Neural crest cell (in vitro differentiated cells): ENCODE data around the gene AAK1. TPM values are rescaled to one million over a fixed set of nuclear protein-coding genes. Genes with fewer than 3 reads are reported as not detected.

Experiments
- DNase-seq: peaks from one replicate; pipeline ENCODE4 v3.0.0; 2021; ENCODE audit warnings: low read depth, mixed read lengths, low spot score
- H3K27ac Mint-ChIP-seq: one replicate; pipeline ENCODE4 v1.8.0; 2021; ENCODE audit warnings: mild to moderate bottlenecking, mixed read lengths; ENCODE audit not compliant: unreplicated experiment
- H3K27me3 Mint-ChIP-seq: 2 replicates; pipeline ENCODE4 v1.8.0; 2021; ENCODE audit warnings: low read depth, mild to moderate bottlenecking, mixed read lengths
- H3K36me3 Mint-ChIP-seq: 2 replicates; pipeline ENCODE4 v1.8.0; 2021; ENCODE audit warnings: low read depth, mild to moderate bottlenecking, mixed read lengths
- H3K4me1 Mint-ChIP-seq: 2 replicates; pipeline ENCODE4 v1.8.0; 2021; ENCODE audit warnings: mixed read lengths
- H3K4me3 Mint-ChIP-seq: one replicate; pipeline ENCODE4 v1.8.0; 2021; ENCODE audit warnings: mild to moderate bottlenecking, mixed read lengths
- H3K9me3 Mint-ChIP-seq: 2 replicates; pipeline ENCODE4 v1.8.0; 2021; ENCODE audit warnings: mixed read lengths
- CTCF ChIP-seq: fragments of 200-600 bp; sonication (generic); conservative IDR thresholded peaks from 2 replicates; pipeline ENCODE4 v1.5.0; 2021; ENCODE audit warnings: antibody characterized with exemption, mild to moderate bottlenecking
- total RNA-seq: library from RNA; stranded (reverse); gene quantifications from 2 replicates; pipeline ENCODE4 v1.2.1, GENCODE V29; 2021

Gene AAK1
- total RNA-seq, 1 donor from 2014 or later = 38.8 TPM

DNA sequence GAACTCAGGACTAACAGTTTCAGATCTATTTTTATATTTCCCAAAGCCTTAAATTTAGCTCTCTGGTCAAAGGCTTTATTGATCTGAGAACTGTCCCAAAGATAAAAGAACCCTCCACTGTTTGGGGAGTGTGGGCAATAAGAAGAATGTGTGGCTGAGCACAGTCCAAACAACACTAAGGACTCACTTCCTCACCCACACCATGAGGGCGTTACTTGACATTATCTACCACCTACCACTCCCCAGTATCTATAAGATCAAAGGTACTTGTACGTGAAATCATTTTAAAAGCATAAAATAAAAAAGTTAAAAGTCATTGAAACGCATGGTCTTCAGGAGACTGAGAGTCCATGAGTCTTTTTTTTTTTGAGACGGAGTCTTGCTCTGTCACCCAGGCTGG, 151.7 kb downstream of the AAK1 start:
- H3K27ac Mint-ChIP-seq = no peak overlapping the region
- H3K4me3 Mint-ChIP-seq = no peak overlapping the region
- no peaks in the 10 kb centered on the region for H3K27me3 Mint-ChIP-seq
- TF ChIP-seq CTCF = no peak
- no peak for DNase-seq
- H3K36me3 Mint-ChIP-seq = peaks cover 21% of the 10 kb centered on the region
- no peaks in the 10 kb centered on the region for H3K9me3 Mint-ChIP-seq
- peaks cover 25% of the 10 kb centered on the region for H3K4me1 Mint-ChIP-seq

DNA sequence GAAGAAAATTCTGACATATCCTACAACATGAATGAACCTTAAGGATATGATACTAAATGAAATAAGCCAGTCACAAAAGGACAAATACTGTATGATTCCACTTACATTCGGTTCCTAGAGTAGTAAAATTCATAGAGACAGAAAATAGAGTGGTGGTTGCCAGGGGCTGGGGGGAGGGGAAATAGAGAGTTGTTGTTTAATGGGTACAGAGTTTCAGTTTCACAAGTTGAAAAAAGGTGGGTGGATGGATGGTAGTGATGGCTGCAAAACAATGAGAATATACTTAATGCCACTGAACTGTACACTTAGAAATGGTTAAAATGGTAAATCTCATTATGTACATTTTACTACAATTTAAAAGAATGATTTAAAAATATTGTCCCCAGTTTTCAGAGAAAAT, 153.1 kb downstream of the AAK1 start:
- DNase-seq = no peak
- H3K4me1 Mint-ChIP-seq = peaks cover 22% of the 10 kb centered on the region
- no peak for TF ChIP-seq CTCF
- H3K36me3 Mint-ChIP-seq = peaks cover 24% of the 10 kb centered on the region
- H3K4me3 Mint-ChIP-seq = no peak overlapping the region
- no peak overlapping the region for H3K27ac Mint-ChIP-seq
- no peaks in the 10 kb centered on the region for H3K9me3 Mint-ChIP-seq
- no peaks in the 10 kb centered on the region for H3K27me3 Mint-ChIP-seq

DNA sequence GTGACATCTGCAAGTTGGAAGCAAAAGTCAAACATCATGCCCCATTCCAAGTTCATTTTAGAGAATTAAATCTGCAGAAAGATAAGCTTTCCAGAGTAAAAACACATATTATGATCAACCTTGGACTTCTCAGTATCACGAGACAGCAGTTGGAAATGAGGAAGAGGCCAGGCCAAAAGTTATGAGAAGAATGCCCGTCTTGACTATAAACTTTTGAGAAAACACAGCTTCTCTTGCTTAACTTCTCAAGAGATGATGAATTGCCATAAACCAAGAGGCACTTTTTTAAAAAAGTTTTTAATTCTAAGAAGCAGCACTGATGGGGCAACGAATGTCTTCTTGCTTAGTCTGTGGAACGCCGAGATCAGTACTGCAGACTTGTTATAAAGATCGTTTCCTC, 153.7 kb downstream of the AAK1 start:
- H3K4me3 Mint-ChIP-seq = no peak overlapping the region
- peaks cover 16% of the 10 kb centered on the region for H3K4me1 Mint-ChIP-seq
- no peak overlapping the region for H3K27ac Mint-ChIP-seq
- DNase-seq = no peak
- H3K27me3 Mint-ChIP-seq = no peaks in the 10 kb centered on the region
- H3K36me3 Mint-ChIP-seq = peaks cover 24% of the 10 kb centered on the region
- no peaks in the 10 kb centered on the region for H3K9me3 Mint-ChIP-seq
- no peak for TF ChIP-seq CTCF

DNA sequence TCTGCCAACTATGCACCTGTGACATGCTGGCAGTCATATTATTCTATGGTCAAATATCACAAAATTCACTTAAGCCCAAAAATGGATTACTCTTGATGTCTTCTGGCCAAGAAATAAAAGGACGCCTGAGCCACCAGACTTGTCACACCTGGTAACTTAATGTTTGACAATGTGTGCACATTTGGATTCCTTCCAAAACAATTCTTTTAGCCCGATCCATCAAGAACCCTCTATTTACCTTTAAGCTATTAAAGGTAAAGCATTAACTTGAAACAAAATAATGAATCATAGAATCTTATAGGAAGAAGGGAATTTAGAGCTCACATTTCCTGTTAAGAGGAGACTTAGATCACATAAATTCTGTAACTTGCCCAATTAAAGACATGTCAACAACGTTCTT, 159.8 kb downstream of the AAK1 start:
- Mint-ChIP-seq H3K9me3 (no peaks in the 10 kb centered on the region), H3K27ac (no peak overlapping the region), H3K36me3 (peaks cover 13% of the 10 kb centered on the region), H3K4me1 (peaks cover 16% of the 10 kb centered on the region), H3K4me3 (no peak overlapping the region), H3K27me3 (no peaks in the 10 kb centered on the region)
- no peak for DNase-seq
- no peak for TF ChIP-seq CTCF

DNA sequence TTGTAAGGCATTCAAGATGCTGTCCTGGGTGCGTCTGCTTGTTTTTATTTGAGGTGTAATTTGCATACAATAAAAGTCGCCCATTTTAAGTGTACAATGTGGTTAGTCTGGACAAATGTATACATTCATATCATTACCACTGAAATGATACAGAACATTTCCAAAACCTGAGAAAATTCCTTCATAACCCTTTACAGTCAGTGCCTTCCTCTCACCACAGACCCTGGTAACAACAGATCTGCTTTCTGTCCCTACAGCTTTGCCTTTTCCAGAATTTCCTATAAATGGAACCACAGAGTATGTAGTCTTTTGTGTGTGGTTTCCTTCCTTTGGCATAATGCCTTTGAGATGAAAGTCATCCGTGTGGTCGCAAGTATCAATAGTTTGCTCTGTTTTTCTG, 160.5 kb downstream of the AAK1 start:
- no peaks in the 10 kb centered on the region for H3K27me3 Mint-ChIP-seq
- peaks cover 16% of the 10 kb centered on the region for H3K4me1 Mint-ChIP-seq
- H3K36me3 Mint-ChIP-seq = peaks cover 8% of the 10 kb centered on the region
- DNase-seq = no peak
- no peak for TF ChIP-seq CTCF
- peak overlapping the region; percentile 21 for H3K27ac Mint-ChIP-seq
- H3K4me3 Mint-ChIP-seq = no peak overlapping the region
- no peaks in the 10 kb centered on the region for H3K9me3 Mint-ChIP-seq

GRCh38 chr2:69482471-69482870, 161.1 kb downstream of the AAK1 start:
- H3K27me3 Mint-ChIP-seq = no peaks in the 10 kb centered on the region
- H3K4me3 Mint-ChIP-seq = no peak overlapping the region
- peaks cover 8% of the 10 kb centered on the region for H3K36me3 Mint-ChIP-seq
- H3K9me3 Mint-ChIP-seq = no peaks in the 10 kb centered on the region
- TF ChIP-seq CTCF = no peak
- peaks cover 16% of the 10 kb centered on the region for H3K4me1 Mint-ChIP-seq
- no peak for DNase-seq
- H3K27ac Mint-ChIP-seq = no peak overlapping the region
